ENCODE results near the gene GOLM1.

The GOLM1 gene

GRCh38 chr9:86027767-86028166 is 71.6 kb downstream of the GOLM1 start:
- TF ChIP-seq, protein P1, sequence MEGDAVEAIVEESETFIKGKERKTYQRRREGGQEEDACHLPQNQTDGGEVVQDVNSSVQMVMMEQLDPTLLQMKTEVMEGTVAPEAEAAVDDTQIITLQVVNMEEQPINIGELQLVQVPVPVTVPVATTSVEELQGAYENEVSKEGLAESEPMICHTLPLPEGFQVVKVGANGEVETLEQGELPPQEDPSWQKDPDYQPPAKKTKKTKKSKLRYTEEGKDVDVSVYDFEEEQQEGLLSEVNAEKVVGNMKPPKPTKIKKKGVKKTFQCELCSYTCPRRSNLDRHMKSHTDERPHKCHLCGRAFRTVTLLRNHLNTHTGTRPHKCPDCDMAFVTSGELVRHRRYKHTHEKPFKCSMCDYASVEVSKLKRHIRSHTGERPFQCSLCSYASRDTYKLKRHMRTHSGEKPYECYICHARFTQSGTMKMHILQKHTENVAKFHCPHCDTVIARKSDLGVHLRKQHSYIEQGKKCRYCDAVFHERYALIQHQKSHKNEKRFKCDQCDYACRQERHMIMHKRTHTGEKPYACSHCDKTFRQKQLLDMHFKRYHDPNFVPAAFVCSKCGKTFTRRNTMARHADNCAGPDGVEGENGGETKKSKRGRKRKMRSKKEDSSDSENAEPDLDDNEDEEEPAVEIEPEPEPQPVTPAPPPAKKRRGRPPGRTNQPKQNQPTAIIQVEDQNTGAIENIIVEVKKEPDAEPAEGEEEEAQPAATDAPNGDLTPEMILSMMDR (conservative IDR thresholded peaks at IDR 0.05; ENCODE audit: low read depth), result no peak
- H3K27ac ChIP-seq, result no peak overlapping the region
- no peak for DNase-seq (ENCODE audit: low spot score)
- POLR2A ChIA-PET (ENCODE audit: low non-redundant PET), result no interaction called here
- CTCF ChIA-PET, result no interaction called here

DNA sequence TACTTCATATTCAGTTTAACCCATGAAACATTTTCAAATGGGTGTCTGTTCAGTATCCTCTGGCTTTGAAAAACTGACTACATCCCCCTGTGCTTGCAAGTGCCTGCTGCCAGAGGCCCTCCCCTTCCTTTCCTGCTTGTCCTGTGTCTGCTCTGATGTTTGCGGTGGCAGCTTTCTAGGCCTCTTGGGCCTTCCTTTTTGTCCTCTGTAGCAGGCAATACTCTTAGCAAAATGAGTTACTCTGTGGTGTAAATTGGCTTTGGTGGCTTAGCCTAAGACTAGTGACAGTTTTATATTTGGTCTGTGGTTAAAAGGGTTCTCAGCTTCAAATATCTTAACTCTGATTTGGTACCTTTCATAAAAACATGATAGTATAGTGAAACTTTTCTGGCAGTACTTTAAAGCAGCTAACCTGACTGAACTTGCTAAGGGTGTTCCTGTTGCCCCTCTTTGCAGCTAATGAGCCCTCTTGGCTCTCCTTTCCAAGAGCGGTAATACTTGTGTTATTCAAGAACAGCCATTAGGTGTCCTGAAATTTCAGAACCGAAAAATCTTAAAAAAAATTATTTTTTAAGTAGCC is 76.6 kb downstream of the GOLM1 start:
- TF ChIP-seq, protein P1 (conservative IDR thresholded peaks at IDR 0.05; ENCODE audit: low read depth), result no peak
- ChIA-PET CTCF (no interaction called here), POLR2A (ENCODE audit: low non-redundant PET) (no interaction called here)
- no peak for DNase-seq (ENCODE audit: low spot score)
- H3K27ac ChIP-seq, result no peak overlapping the region

DNA sequence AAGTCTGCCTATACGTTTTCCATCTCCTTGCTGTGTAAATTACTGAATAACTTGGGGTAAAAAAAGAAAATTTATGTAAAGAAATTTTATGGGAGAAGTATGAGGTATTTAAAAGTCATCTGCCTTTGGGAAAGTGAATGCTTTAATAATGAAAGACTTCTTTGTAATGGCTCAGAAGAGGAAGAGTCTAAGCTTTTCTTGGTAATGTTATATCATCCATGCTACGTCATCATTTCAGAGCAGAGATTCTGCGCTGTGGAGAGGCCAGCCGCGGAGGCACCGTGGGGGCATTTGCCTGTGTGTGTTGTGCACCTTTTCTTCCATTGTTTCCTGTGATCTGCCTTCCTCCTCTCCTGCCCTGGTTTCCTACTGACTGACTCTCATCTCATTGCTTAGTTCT is 78.2 kb downstream of the GOLM1 start:
- H3K27ac ChIP-seq, result no peak overlapping the region
- POLR2A ChIA-PET (ENCODE audit: low non-redundant PET), result no interaction called here
- DNase-seq (ENCODE audit: low spot score), result no peak
- TF ChIP-seq, protein P1 (conservative IDR thresholded peaks at IDR 0.05; ENCODE audit: low read depth), result no peak
- CTCF ChIA-PET, result interaction anchor here (0.6 kb wide), 1 partner anchor 181 kb away, joined by 4 read pairs; no protein-coding TSS in a partner anchor

DNA sequence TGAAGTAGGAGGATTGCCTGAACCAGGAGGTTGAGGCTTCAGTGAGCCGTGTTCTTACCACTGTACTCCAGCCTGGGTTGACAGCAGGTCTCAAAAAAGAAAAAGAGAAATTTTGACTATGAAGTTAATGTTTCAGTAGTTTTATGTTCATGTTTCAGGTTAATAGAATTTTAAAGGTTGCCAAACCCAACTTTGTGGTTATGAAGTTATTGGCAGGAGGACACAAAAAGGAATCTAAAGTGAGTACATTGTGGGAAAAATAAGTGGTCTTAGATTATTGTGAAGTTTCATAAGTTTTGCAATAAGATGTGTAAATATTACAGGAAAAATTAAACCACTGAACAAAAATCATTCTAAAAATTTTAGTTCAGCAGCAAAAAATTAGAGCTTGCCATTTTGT is 78.6 kb downstream of the GOLM1 start:
- POLR2A ChIA-PET (ENCODE audit: low non-redundant PET), result no interaction called here
- TF ChIP-seq, protein P1 (conservative IDR thresholded peaks at IDR 0.05; ENCODE audit: low read depth), result no peak
- no peak for DNase-seq (ENCODE audit: low spot score)
- H3K27ac ChIP-seq, result no peak overlapping the region
- CTCF ChIA-PET, result interaction anchor here (0.6 kb wide), 1 partner anchor 181 kb away, joined by 4 read pairs; no protein-coding TSS in a partner anchor

DNA sequence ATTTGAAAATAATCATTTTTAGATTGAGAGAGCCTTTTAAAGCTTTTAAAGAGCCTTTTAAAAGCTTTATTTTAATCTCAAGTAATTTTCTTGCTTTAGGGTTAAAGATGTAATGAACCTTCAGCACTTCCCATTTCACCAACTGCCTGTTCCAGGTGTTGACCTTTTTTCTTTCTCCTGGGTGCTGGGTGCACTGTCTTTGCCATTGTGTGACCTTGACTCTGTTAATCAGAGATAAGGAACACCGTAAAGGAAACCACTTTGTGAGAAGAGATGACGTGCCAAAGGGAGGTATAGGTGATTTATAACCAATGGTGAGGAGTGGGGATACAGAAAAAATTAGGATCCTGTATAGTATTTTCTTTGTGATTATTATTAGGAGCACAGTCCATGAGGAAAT is 90.2 kb downstream of the GOLM1 start:
- ChIA-PET POLR2A (ENCODE audit: low non-redundant PET) (no interaction called here), CTCF (no interaction called here)
- H3K27ac ChIP-seq, result no peak overlapping the region
- TF ChIP-seq, protein P1 (conservative IDR thresholded peaks at IDR 0.05; ENCODE audit: low read depth), result no peak
- DNase-seq (ENCODE audit: low spot score), result no peak

DNA sequence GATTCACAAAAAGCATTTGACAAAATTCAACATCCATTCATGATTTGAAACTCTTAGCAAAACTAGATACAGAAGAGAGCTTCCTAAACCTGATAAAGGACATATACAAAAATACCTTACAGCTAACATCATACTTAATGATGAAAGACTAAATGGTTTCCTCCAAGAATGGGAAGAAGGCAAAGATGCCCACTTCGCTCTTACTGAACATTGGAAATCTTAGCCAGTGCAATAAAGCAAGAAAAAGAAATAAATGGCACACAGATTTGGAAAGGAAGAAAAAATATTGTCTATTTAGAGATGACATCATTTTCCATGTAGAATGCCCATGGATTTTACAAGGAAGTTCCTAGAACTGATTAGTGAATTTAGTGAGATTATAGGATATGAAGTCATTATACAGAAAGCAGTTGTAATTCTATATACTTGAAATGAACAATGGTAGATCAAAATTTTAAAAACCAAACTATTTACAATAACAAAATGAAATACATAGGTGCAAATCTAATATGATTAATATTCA is 94.0 kb downstream of the GOLM1 start:
- TF ChIP-seq, protein P1 (conservative IDR thresholded peaks at IDR 0.05; ENCODE audit: low read depth), result no peak
- no peak for DNase-seq (ENCODE audit: low spot score)
- POLR2A ChIA-PET (ENCODE audit: low non-redundant PET), result no interaction called here
- H3K27ac ChIP-seq, result no peak overlapping the region
- CTCF ChIA-PET, result no interaction called here
